Osteocyte (in vitro differentiated cells): ENCODE data around the gene THAP8. TPM values are rescaled to one million over a fixed set of nuclear protein-coding genes. Genes with fewer than 3 reads are reported as not detected.

Experiments used
- DNase-seq: peaks from one replicate; pipeline ENCODE4 v3.0.0; 2021; ENCODE audit warnings: mixed read lengths; ENCODE audit not compliant: unreplicated experiment; ENCODE audit errors: extremely low spot score
- H3K27ac Mint-ChIP-seq: one replicate; pipeline ENCODE4 v1.8.0; 2021; ENCODE audit warnings: mild to moderate bottlenecking, mixed read lengths; ENCODE audit not compliant: unreplicated experiment
- H3K27me3 Mint-ChIP-seq: one replicate; pipeline ENCODE4 v1.8.0; 2021; ENCODE audit warnings: mixed read lengths; ENCODE audit not compliant: unreplicated experiment
- H3K36me3 Mint-ChIP-seq: one replicate; pipeline ENCODE4 v1.8.0; 2021; ENCODE audit warnings: mixed read lengths; ENCODE audit not compliant: unreplicated experiment
- H3K4me1 Mint-ChIP-seq: one replicate; pipeline ENCODE4 v1.8.0; 2021; ENCODE audit warnings: mixed read lengths; ENCODE audit not compliant: unreplicated experiment
- H3K4me3 Mint-ChIP-seq: one replicate; pipeline ENCODE4 v1.8.0; 2021; ENCODE audit warnings: mild to moderate bottlenecking, moderate library complexity, mixed read lengths; ENCODE audit not compliant: unreplicated experiment
- H3K9me3 Mint-ChIP-seq: one replicate; pipeline ENCODE4 v1.8.0; 2021; ENCODE audit warnings: mixed read lengths; ENCODE audit not compliant: unreplicated experiment
- CTCF ChIP-seq: fragments of 200-600 bp; sonication (generic); IDR thresholded peaks from 2 replicates; pipeline ENCODE4 v1.5.0; 2021; ENCODE audit warnings: antibody characterized with exemption, mild to moderate bottlenecking, moderate library complexity
- total RNA-seq: library from RNA; stranded (reverse); gene quantifications from 2 replicates; pipeline ENCODE4 v1.2.1, GENCODE V29; 2021

THAP8 gene
- total RNA-seq, 1 donor from 2014 or later: 8.0 TPM

- no peak for TF ChIP-seq CTCF
- Mint-ChIP-seq H3K4me1 (no peaks in the 10 kb centered on the region), H3K27me3 (no peaks in the 10 kb centered on the region), H3K36me3 (no peaks in the 10 kb centered on the region), H3K27ac (no peak overlapping the region), H3K4me3 (no peak overlapping the region), H3K9me3 (no peaks in the 10 kb centered on the region)
- DNase-seq: no peak
Observed at GRCh38 chr19:36099166-36099785, 45.2 kb upstream of the THAP8 start.

GRCh38 chr19:36097036-36097435 is 43.0 kb upstream of the THAP8 start:
- Mint-ChIP-seq H3K4me1 (no peaks in the 10 kb centered on the region), H3K9me3 (no peaks in the 10 kb centered on the region), H3K27me3 (no peaks in the 10 kb centered on the region), H3K4me3 (no peak overlapping the region), H3K36me3 (peaks cover 2% of the 10 kb centered on the region), H3K27ac (no peak overlapping the region)
- DNase-seq: no peak
- TF ChIP-seq CTCF: no peak

- DNase-seq: no peak
- H3K9me3 Mint-ChIP-seq: no peaks in the 10 kb centered on the region
- H3K27me3 Mint-ChIP-seq: no peaks in the 10 kb centered on the region
- no peak overlapping the region for H3K4me3 Mint-ChIP-seq
- H3K4me1 Mint-ChIP-seq: no peaks in the 10 kb centered on the region
- H3K27ac Mint-ChIP-seq: no peak overlapping the region
- no peak for TF ChIP-seq CTCF
- peaks cover 2% of the 10 kb centered on the region for H3K36me3 Mint-ChIP-seq
Observed at GRCh38 chr19:36093687-36094086, 39.6 kb upstream of the THAP8 start.

GRCh38 chr19:36093146-36093662 is 39.1 kb upstream of the THAP8 start:
- DNase-seq: no peak
- Mint-ChIP-seq H3K4me3 (no peak overlapping the region), H3K36me3 (peaks cover 2% of the 10 kb centered on the region), H3K9me3 (no peaks in the 10 kb centered on the region), H3K27me3 (no peaks in the 10 kb centered on the region), H3K4me1 (no peaks in the 10 kb centered on the region), H3K27ac (no peak overlapping the region)
- no peak for TF ChIP-seq CTCF

- no peak for TF ChIP-seq CTCF
- Mint-ChIP-seq H3K27ac (no peak overlapping the region), H3K27me3 (no peaks in the 10 kb centered on the region), H3K36me3 (peaks cover 5% of the 10 kb centered on the region), H3K9me3 (no peaks in the 10 kb centered on the region), H3K4me3 (no peak overlapping the region), H3K4me1 (no peaks in the 10 kb centered on the region)
- DNase-seq: no peak
Observed at GRCh38 chr19:36092566-36092965, 38.5 kb upstream of the THAP8 start.
